ENCODE data around the gene AGAP1. TPM values are rescaled to one million over a fixed set of nuclear protein-coding genes. Genes with fewer than 3 reads are reported as not detected.
"Not testable (repeated sequence)": the region's sequence is repeated elsewhere in the genome, so short reads cannot be mapped to it uniquely, and the experiment has no call there.

The AGAP1 gene
- total RNA-seq, 2 experiments from 2014 or later, result 0.95 to 1.1 TPM

DNA sequence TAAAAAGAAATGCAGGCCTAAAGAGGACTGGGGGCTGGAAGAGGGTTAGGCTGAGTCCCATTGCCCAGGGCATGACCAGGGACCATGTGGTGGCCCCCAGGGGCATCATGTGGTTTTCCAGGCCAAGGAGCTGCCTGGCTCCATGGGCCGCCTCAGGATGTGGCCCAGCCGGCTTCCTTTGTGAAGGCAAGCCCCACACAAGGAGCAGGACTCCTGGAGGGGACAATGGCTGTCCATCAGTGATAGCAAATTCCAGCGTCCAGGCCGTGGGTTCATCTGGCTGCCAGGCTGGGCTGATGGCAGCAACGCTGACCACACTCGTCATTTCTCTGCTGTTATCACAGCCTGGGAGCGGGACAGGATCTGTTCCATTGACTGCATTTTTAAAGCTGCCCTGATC is 591.8 kb downstream of the AGAP1 start:
- no peaks in the 10 kb centered on the region for H3K4me1 Mint-ChIP-seq (ENCODE audit: low read depth)
- intact Hi-C loops (cut with micrococcal nuclease), result no loop called here
- DNase-seq, result no peak
- H3K36me3 Mint-ChIP-seq (ENCODE audit: low read depth), result no peaks in the 10 kb centered on the region
- no peaks in the 10 kb centered on the region for H3K9me3 Mint-ChIP-seq
- no peak overlapping the region for H3K4me3 Mint-ChIP-seq
- CTCF ChIA-PET, result no interaction called here
- H3K27me3 Mint-ChIP-seq (ENCODE audit: low read depth), result peaks cover 4% of the 10 kb centered on the region
- no peak overlapping the region for H3K27ac Mint-ChIP-seq

DNA sequence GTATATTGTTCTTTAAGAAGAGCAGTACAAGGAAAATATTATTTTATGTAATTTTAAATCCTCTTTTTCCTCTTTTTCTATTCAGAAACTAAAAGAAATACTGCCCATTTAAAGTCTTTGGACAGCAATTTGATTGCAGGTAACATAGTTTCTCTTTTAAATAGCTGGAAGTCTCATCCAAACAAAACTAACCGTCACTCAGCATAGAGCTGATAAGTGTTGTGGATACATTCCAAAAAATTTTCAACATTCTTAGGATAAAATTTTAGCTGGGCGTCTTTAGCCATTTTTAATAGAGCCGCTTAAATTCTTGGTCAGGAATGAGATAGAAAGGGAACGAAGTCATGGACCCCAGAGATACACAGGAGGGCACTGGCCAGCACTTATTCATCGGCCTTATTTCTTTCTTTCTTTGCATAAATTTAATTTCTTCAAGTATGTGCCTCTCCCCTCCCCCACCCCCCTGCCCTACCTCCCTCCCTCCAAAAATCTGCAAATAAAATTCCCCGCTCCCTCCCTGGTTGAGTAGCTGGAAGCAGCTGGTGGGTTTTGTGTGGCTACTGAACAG is 592.6 kb downstream of the AGAP1 start:
- Mint-ChIP-seq H3K9me3 (no peaks in the 10 kb centered on the region), H3K36me3 (ENCODE audit: low read depth) (no peaks in the 10 kb centered on the region), H3K4me1 (ENCODE audit: low read depth) (no peaks in the 10 kb centered on the region), H3K4me3 (no peak overlapping the region), H3K27ac (no peak overlapping the region), H3K27me3 (ENCODE audit: low read depth) (peaks cover 4% of the 10 kb centered on the region)
- intact Hi-C loops (cut with micrococcal nuclease), result no loop called here
- CTCF ChIA-PET, result no interaction called here
- DNase-seq, result no peak

DNA sequence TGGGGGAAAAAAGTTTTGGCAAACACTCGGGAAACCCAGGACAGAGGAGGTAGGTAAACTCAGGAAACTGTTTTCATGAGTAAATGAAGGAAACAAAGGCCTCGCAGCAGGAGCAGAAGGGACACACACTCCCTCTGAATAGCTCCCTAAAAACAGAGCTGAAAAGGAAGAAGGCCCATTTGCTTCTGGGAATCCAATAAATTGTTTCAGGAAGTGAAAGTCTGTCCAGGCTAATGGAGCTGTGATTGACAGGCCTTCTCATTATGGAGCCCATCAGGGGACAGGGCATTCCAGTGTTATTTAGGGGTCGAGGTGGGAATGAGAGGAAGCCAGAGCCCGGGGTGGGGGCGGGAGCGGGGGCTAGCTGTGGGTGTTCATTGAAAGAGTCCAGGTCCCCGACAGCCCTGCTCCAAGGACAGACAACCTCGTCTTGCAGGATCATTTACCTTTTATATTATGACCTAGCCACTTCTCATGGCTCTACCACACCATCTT is 593.2 kb downstream of the AGAP1 start:
- Mint-ChIP-seq H3K4me1 (ENCODE audit: low read depth) (no peaks in the 10 kb centered on the region), H3K27me3 (ENCODE audit: low read depth) (peaks cover under 1% of the 10 kb centered on the region), H3K36me3 (ENCODE audit: low read depth) (no peaks in the 10 kb centered on the region), H3K9me3 (no peaks in the 10 kb centered on the region), H3K27ac (no peak overlapping the region), H3K4me3 (no peak overlapping the region)
- DNase-seq, result no peak
- intact Hi-C loops (cut with micrococcal nuclease), result no loop called here
- CTCF ChIA-PET, result no interaction called here

DNA sequence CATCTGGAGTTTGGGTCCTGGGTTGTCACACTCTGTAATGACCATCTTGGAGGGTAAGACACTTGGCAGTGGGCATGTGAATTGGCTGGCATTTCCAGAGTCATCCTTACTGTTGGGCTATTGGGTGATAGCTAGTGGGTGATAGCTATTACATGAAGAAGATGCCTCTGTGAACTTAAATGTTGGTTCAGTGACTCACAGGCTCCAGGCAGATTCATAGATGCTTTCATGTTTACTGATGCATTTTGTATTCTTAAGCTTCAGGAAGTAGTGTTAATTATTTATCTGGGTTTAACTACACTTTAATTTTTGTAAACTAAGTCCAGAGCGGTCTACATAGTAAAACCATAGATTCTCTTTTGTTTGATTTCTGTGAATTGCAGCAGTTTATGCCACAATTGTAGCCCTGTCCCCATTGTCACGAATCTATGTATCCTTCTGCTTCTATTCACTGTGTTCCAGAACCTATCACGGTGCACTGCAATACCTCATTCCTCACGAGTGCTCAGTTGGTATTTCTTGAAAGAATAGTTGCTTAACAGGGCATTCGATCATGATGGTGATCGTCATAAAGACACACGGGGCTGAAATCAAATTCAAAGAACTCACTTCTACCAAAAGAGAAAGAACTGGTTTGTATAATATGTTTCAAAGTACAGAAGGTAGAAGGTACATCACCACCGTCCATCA is 594.7 kb downstream of the AGAP1 start:
- no peaks in the 10 kb centered on the region for H3K36me3 Mint-ChIP-seq (ENCODE audit: low read depth)
- H3K9me3 Mint-ChIP-seq, result no peaks in the 10 kb centered on the region
- no peak overlapping the region for H3K27ac Mint-ChIP-seq
- CTCF ChIA-PET, result interaction anchor here (0.8 kb wide), 1 partner anchor 24 kb away, joined by 7 read pairs; no protein-coding TSS in a partner anchor
- intact Hi-C loops (cut with micrococcal nuclease), result no loop called here
- H3K27me3 Mint-ChIP-seq (ENCODE audit: low read depth), result peaks cover 2% of the 10 kb centered on the region
- H3K4me3 Mint-ChIP-seq, result no peak overlapping the region
- no peak for DNase-seq
- H3K4me1 Mint-ChIP-seq (ENCODE audit: low read depth), result no peaks in the 10 kb centered on the region

DNA sequence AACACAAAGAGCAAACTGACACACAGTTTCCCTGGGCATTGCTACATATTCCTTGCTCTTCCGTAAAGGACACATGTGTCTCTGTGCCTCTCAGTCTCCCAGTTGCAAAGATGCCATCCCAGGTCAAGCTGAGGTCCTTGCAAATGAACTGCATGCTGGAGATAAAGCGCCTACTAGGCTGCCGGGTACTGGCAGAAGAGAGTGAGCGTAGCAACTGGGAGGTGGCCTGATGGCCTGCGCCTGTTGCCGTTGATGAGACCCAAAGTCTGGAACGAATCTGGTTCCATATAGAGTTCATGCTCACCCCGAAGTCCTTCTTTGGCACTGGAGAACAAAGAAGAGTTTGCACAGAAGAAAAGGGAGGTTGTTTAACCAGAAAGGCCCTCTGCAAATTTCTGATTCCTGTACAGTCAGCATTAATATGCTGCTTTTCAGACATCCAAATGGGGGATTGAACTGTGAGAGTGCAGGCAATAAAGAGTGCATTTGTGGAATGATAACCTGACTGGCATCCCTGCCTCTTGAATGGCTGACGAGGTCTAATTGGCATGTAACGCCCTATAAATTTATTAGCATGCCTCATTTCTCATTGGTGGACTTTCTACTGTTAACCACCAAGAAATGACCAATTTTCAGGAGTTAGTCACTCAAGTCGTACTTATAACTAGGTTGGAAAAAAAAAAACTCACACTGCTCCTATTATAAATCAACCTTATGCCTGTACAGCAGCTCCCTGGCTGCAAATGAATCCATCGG is 595.6 kb downstream of the AGAP1 start:
- no peak overlapping the region for H3K4me3 Mint-ChIP-seq
- peaks cover 2% of the 10 kb centered on the region for H3K27me3 Mint-ChIP-seq (ENCODE audit: low read depth)
- H3K4me1 Mint-ChIP-seq (ENCODE audit: low read depth), result no peaks in the 10 kb centered on the region
- CTCF ChIA-PET, result no interaction called here
- no peak overlapping the region for H3K27ac Mint-ChIP-seq
- no peaks in the 10 kb centered on the region for H3K36me3 Mint-ChIP-seq (ENCODE audit: low read depth)
- no peaks in the 10 kb centered on the region for H3K9me3 Mint-ChIP-seq
- intact Hi-C loops (cut with micrococcal nuclease), result no loop called here
- no peak for DNase-seq

DNA sequence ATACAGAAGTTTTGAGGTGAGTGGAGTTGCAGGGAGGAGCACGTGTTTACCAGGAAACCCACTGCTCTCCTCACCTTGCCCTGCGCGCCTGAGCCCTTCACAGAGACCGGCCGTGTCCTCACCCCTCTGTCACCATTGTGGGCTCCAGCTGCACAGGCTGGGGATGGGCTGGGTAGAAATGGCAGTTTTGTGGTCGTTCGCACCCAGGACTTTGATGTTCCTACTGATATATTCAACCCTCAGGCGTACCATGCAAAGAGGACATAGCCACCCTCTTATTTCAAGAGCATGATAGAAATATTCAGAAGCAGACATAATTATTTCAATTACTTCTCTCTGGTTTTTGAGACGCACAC is 596.2 kb downstream of the AGAP1 start:
- Mint-ChIP-seq H3K4me1 (ENCODE audit: low read depth) (no peaks in the 10 kb centered on the region), H3K9me3 (no peaks in the 10 kb centered on the region), H3K27me3 (ENCODE audit: low read depth) (peaks cover 2% of the 10 kb centered on the region), H3K4me3 (no peak overlapping the region), H3K27ac (no peak overlapping the region), H3K36me3 (ENCODE audit: low read depth) (no peaks in the 10 kb centered on the region)
- CTCF ChIA-PET, result no interaction called here
- no peak for DNase-seq
- intact Hi-C loops (cut with micrococcal nuclease), result no loop called here

DNA sequence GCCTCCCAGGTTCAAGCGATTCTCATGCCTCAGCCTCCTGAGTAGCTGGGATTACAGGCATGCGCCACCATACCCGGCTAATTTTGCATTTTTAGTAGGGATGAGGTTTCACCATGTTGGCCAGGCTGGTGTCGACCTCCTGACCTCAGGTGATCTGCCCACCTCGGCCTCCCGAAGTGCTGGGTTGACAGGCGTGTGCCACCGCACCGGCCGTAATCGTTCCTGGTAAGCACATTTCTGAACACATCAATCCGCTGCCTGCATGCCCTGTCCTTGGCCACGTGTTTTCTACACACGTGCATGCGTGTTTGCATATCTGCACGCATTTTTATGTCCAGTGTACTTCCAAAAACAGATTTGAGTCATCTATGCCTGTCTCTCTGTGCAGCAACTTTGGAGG is 597.0 kb downstream of the AGAP1 start:
- intact Hi-C loops (cut with micrococcal nuclease); H3K27ac Mint-ChIP-seq; H3K9me3 Mint-ChIP-seq: not testable (repeated sequence)

DNA sequence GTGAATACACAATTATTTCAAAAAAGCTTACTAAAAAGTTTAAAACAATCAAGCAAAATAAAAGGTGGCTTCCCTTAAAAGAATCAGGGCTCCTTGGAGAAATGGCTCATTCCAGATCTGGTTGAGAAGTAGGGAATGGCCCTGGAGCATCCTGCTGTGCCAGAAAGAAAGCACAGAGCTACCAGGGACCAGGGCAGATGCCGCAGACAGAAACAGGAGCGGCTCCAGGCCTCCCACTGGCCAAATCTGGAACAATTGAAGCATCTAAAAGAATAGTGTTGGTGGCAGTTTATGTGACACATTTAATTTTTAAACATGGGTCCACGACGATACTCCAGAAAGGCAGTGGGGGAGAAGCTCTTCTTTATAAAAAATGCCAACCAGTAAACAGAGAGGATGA is 598.9 kb downstream of the AGAP1 start:
- no peaks in the 10 kb centered on the region for H3K36me3 Mint-ChIP-seq (ENCODE audit: low read depth)
- no peak overlapping the region for H3K27ac Mint-ChIP-seq
- no peaks in the 10 kb centered on the region for H3K4me1 Mint-ChIP-seq (ENCODE audit: low read depth)
- CTCF ChIA-PET, result no interaction called here
- intact Hi-C loops (cut with micrococcal nuclease), result no loop called here
- H3K9me3 Mint-ChIP-seq, result no peaks in the 10 kb centered on the region
- H3K27me3 Mint-ChIP-seq (ENCODE audit: low read depth), result peaks cover 2% of the 10 kb centered on the region
- no peak for DNase-seq
- H3K4me3 Mint-ChIP-seq, result no peak overlapping the region

More for the DNA sequence above, 597.0 kb downstream of the AGAP1 start:
- CTCF ChIA-PET; H3K36me3 Mint-ChIP-seq (ENCODE audit: low read depth); H3K4me3 Mint-ChIP-seq; H3K4me1 Mint-ChIP-seq (ENCODE audit: low read depth); H3K27me3 Mint-ChIP-seq (ENCODE audit: low read depth); DNase-seq: not testable (repeated sequence)

DNA sequence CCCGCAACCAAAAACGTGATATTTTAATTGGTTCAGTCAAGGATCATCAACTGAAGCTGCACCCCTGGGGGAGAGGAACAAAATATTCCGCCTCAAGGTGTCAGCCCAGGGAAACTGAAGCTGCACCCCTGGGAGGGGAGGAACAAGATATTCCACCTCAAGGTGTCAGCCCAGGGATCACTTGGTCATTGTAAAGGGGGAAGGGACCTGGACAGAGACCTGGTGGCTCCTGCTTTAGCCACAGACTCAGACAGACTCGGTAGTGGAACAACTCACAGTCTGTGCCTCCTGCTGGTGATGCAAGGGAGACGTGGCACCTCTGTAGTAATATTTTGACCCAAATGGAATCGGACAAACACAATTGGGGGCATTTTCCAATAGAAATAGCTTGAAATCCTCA is 599.3 kb downstream of the AGAP1 start:
- CTCF ChIA-PET, result no interaction called here
- no peaks in the 10 kb centered on the region for H3K36me3 Mint-ChIP-seq (ENCODE audit: low read depth)
- intact Hi-C loops (cut with micrococcal nuclease), result no loop called here
- no peak overlapping the region for H3K4me3 Mint-ChIP-seq
- no peak for DNase-seq
- H3K9me3 Mint-ChIP-seq, result no peaks in the 10 kb centered on the region
- H3K4me1 Mint-ChIP-seq (ENCODE audit: low read depth), result no peaks in the 10 kb centered on the region
- peaks cover 2% of the 10 kb centered on the region for H3K27me3 Mint-ChIP-seq (ENCODE audit: low read depth)
- no peak overlapping the region for H3K27ac Mint-ChIP-seq

DNA sequence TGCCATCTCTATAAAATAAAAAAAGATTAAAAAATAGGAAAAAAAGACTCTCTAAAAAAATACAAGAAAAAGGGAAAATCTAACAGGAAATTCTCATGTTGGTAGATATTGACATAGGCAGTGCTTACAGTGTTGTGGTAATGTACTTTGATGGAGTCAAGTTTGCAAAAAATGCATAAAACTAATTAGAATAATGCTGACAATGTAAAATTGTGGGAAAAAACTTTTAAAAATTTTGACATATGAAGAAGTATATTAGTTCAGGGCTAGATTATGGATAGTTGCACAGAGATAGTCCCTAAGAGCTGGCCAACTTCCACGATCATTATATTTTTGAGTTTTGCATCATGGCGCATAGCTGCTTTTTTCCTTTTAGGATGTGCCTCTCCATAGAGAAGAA is 601.7 kb downstream of the AGAP1 start:
- no peak for DNase-seq
- no peaks in the 10 kb centered on the region for H3K4me1 Mint-ChIP-seq (ENCODE audit: low read depth)
- H3K27ac Mint-ChIP-seq, result no peak overlapping the region
- H3K36me3 Mint-ChIP-seq (ENCODE audit: low read depth), result no peaks in the 10 kb centered on the region
- H3K9me3 Mint-ChIP-seq, result no peaks in the 10 kb centered on the region
- intact Hi-C loops (cut with micrococcal nuclease), result no loop called here
- H3K27me3 Mint-ChIP-seq (ENCODE audit: low read depth), result peaks cover 2% of the 10 kb centered on the region
- CTCF ChIA-PET, result no interaction called here
- no peak overlapping the region for H3K4me3 Mint-ChIP-seq

DNA sequence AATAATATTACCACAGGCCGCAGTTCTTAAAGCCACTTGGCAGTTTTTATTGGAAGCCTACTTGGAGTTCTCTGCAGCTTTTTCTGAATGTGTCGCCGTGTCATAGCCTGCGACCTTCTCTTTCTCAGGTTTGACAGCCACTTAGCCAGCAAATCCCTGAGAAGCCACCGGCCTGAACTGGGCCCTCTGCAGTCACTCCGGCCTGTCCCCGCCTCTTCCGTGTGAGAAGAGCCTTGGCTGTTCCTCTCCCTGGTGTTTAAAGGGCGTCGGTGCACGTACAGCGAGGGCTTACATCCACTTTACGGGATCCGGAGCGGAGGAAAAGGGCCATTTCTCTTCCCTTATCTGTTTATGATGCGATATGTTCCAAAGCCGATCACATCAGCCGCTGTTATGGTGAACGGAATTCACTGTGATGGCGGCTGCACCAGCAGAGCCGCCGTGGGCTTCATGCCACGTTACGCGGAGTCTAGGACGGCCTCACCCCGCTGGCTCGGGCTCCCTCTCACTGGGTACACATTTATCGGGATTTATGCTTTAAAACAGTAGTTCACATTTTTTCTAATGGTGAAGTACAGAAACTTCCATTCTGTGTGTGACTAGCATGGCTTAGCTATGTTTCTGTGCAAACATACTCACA is 607.6 kb downstream of the AGAP1 start:
- H3K27ac Mint-ChIP-seq, result no peak overlapping the region
- intact Hi-C loops (cut with micrococcal nuclease), result no loop called here
- H3K4me3 Mint-ChIP-seq, result no peak overlapping the region
- no peaks in the 10 kb centered on the region for H3K4me1 Mint-ChIP-seq (ENCODE audit: low read depth)
- no peaks in the 10 kb centered on the region for H3K9me3 Mint-ChIP-seq
- no peak for DNase-seq
- H3K36me3 Mint-ChIP-seq (ENCODE audit: low read depth), result no peaks in the 10 kb centered on the region
- H3K27me3 Mint-ChIP-seq (ENCODE audit: low read depth), result no peaks in the 10 kb centered on the region
- CTCF ChIA-PET, result no interaction called here

DNA sequence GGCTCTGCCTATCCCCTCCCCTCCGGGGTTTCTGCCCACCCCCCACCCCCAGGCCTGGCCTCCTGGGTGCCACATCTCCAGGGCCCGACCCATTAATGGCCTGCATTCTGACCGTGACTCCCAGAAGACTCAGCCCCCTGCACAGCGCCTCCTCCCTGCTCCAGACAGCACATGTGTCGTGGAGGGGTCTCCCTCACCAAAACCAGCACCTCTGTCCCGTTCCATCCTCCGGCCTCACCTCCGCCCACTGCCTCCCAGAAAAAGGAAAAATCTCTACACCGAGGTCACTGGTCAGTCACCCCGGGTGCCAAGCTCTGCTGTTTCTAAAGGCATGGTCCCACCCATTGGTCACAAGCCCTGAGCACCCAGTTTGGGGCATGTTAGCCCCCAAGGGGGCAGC is 609.1 kb downstream of the AGAP1 start:
- H3K4me1 Mint-ChIP-seq (ENCODE audit: low read depth), result no peaks in the 10 kb centered on the region
- no peak overlapping the region for H3K4me3 Mint-ChIP-seq
- CTCF ChIA-PET, result no interaction called here
- H3K36me3 Mint-ChIP-seq (ENCODE audit: low read depth), result no peaks in the 10 kb centered on the region
- H3K9me3 Mint-ChIP-seq, result no peaks in the 10 kb centered on the region
- no peaks in the 10 kb centered on the region for H3K27me3 Mint-ChIP-seq (ENCODE audit: low read depth)
- H3K27ac Mint-ChIP-seq, result no peak overlapping the region
- no peak for DNase-seq
- intact Hi-C loops (cut with micrococcal nuclease), result no loop called here

All from activated naive CD4-positive, alpha-beta T cell treated with anti-CD3 and anti-CD28 coated beads for 36 hours (primary cell).